ENCODE data around the gene EAF2. TPM values are rescaled to one million over a fixed set of nuclear protein-coding genes. Genes with fewer than 3 reads are reported as not detected.

EAF2 gene
- total RNA-seq, 2 donors from 2014 or later = 5.0 to 7.9 TPM

GRCh38 chr3:121918779-121919483, 83.9 kb downstream of the EAF2 start:
- DNase-seq (ENCODE audit: low spot score) = no peak
- intact Hi-C loops (cut with DNase I) = no loop called here

DNA sequence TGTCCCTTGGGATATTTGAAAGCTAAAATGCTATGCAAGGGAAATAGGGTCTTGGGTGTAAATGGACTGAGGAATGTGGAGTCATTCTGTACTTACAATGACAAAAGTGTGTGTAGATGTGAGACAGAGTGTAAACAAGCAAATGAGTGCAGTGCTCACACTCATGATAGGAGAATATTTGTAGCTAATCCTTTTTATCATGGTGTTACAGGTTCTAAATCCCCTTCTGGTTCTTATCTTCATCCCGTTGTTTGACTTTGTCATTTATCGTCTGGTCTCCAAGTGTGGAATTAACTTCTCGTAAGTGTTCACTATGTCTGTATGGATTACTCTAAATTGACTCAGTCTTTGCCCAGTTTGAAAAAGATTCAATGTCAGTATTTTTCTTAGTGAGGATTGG, 89.7 kb downstream of the EAF2 start:
- DNase-seq (ENCODE audit: low spot score) = no peak
- intact Hi-C loops (cut with DNase I) = no loop called here

DNA sequence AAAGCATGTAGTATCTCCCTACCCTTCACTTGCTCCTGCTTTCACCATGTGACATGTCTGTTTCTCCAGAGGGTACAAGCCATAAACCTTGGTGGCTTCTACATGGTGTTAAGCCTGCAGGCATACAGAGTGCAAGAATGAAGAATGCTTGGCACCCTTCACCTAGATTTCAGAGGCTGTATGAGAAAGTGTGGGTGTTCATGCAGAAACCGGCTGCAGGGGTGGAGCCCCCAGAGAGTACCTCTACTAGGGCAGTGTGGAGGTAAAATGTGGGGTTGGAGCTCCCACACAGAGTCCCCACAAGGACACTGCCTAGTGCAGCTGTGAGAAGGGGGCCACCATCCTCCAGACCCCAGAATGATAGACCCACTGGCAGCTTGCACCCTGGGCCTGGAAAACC, 91.4 kb downstream of the EAF2 start:
- intact Hi-C loops (cut with DNase I) = no loop called here
- no peak for DNase-seq (ENCODE audit: low spot score)

Other genes starting within 250 kb of the EAF2 start
- 1 to 10 TPM in 1 of 2 donors, under 1 TPM in 1; 0.83 to 1.5 TPM for gene FBXO40, start 241.8 kb upstream of the EAF2 start, total RNA-seq
- gene HCLS1, start 174.3 kb upstream of the EAF2 start, total RNA-seq = 10 to 100 TPM; 33.8 to 72.0 TPM
- 10 to 100 TPM; 58.3 to 64.2 TPM for gene GOLGB1, start 85.5 kb upstream of the EAF2 start, total RNA-seq
- 10 to 100 TPM; 11.6 to 13.8 TPM for gene IQCB1, start 149 bp upstream of the EAF2 start, total RNA-seq
- gene SLC15A2, start 59.2 kb downstream of the EAF2 start, total RNA-seq = 1 to 10 TPM; 2.0 to 2.1 TPM
- gene ILDR1, start 187.0 kb downstream of the EAF2 start, total RNA-seq = under 1 TPM in 1 of 2 donors, not detected in 1; 0.10 TPM
- gene CD86, start 220.2 kb downstream of the EAF2 start, total RNA-seq = 1 to 10 TPM; 5.0 to 9.7 TPM